ENCODE data around the gene CRYZ. TPM values are rescaled to one million over a fixed set of nuclear protein-coding genes. Genes with fewer than 3 reads are reported as not detected.
A peak's percentile ranks its signal among the peaks of the same experiment; 100 is the strongest.

CRYZ gene
- total RNA-seq, 2 experiments from 2014 or later, result 26.7 to 34.2 TPM

GRCh38 chr1:74729741-74730478, 2.9 kb downstream of the CRYZ start:
- POLR2A ChIA-PET, result no interaction called here
- Mint-ChIP-seq H3K27ac (peak overlapping the region; percentile 23), H3K4me1 (peaks cover 47% of the 10 kb centered on the region), H3K9me3 (ENCODE audit: low read depth) (peaks cover 11% of the 10 kb centered on the region), H3K27me3 (no peaks in the 10 kb centered on the region), H3K36me3 (ENCODE audit: low read depth) (peaks cover 39% of the 10 kb centered on the region), H3K4me3 (no peak overlapping the region)
- intact Hi-C loops (cut with DNase I, micrococcal nuclease), result loop anchor here in 1 of 2 experiments (10.0 kb wide), 1 partner anchor 1055 kb away; the partner anchor contains the start of gene RABGGTB
- CTCF ChIA-PET, result interaction anchor here (0.6 to 1.1 kb wide), 3 partner anchors 12 to 33 kb away, joined by 3 to 5 read pairs (median 4); no protein-coding TSS in a partner anchor
- DNase-seq (peak; percentile 10), ATAC-seq (peak; percentile 7)

DNA sequence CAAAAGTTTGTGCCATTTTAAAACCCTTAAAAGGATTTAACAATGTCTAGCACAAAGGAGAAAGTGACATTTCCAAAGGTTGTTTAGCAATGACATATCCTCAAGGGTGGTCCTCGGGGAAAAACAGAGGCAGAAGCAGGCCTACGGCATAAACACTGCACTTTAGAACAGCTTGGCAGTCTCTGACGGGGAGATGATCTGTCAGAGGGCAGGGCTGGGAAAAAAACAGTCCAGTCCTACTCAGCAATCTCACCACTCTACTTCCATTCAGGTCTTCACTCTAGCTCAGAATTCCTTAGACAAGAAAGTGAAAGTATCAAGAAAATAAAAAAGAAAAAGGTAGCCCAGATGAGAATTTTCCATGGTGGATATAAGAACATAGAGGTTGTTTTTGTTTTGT, 4.1 kb downstream of the CRYZ start:
- peaks cover 48% of the 10 kb centered on the region for H3K36me3 Mint-ChIP-seq (ENCODE audit: low read depth)
- ATAC-seq (no peak), DNase-seq (no peak)
- peaks cover 36% of the 10 kb centered on the region for H3K4me1 Mint-ChIP-seq
- peaks cover 14% of the 10 kb centered on the region for H3K9me3 Mint-ChIP-seq (ENCODE audit: low read depth)
- POLR2A ChIA-PET, result no interaction called here
- CTCF ChIA-PET, result interaction anchor here (0.7 to 1.1 kb wide), 2 partner anchors 30 to 241 kb away, joined by 3 to 5 read pairs; no protein-coding TSS in a partner anchor
- no peak overlapping the region for H3K4me3 Mint-ChIP-seq
- intact Hi-C loops (cut with DNase I, micrococcal nuclease), result no loop called here
- H3K27ac Mint-ChIP-seq, result no peak overlapping the region
- no peaks in the 10 kb centered on the region for H3K27me3 Mint-ChIP-seq

- Mint-ChIP-seq H3K4me3 (no peak overlapping the region), H3K27ac (no peak overlapping the region), H3K27me3 (no peaks in the 10 kb centered on the region), H3K9me3 (ENCODE audit: low read depth) (peaks cover 14% of the 10 kb centered on the region), H3K36me3 (ENCODE audit: low read depth) (peaks cover 66% of the 10 kb centered on the region), H3K4me1 (peaks cover 28% of the 10 kb centered on the region)
- intact Hi-C loops (cut with DNase I, micrococcal nuclease), result no loop called here
- no peak for DNase-seq
- ChIA-PET POLR2A (no interaction called here), CTCF (interaction anchor here (2.1 kb wide), 1 partner anchor 8 kb away, joined by 6 read pairs; no protein-coding TSS in a partner anchor)
- no peak for ATAC-seq
Measured at GRCh38 chr1:74726063-74726462, 6.8 kb downstream of the CRYZ start.

DNA sequence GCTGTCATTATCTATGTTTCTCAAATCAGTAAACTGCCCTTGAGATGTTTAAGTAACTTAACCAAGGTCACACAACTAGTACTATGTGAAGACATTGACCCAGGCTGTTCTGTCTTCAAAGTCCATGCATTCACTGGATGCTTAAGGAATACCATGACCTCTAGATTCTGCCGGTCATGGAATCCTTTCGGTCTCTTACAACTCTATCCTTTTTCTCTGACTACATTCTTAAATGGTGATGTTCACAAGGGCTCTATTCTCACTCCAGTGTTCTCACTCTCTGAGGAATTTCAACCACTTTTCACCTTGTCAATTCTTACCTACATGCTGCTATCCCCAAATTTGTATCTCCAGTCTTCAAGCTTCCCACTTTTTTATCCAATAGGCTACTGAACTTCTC, 15.2 kb downstream of the CRYZ start:
- Mint-ChIP-seq H3K9me3 (ENCODE audit: low read depth) (no peaks in the 10 kb centered on the region), H3K36me3 (ENCODE audit: low read depth) (peaks cover 28% of the 10 kb centered on the region), H3K4me3 (no peak overlapping the region), H3K4me1 (no peaks in the 10 kb centered on the region), H3K27me3 (no peaks in the 10 kb centered on the region), H3K27ac (no peak overlapping the region)
- CTCF ChIA-PET, result interaction anchor here (0.6 to 2.0 kb wide), 2 partner anchors 12 to 16 kb away, joined by 3 to 10 read pairs; partner anchors contain the start of genes CRYZ and TYW3
- POLR2A ChIA-PET, result no interaction called here
- intact Hi-C loops (cut with DNase I, micrococcal nuclease), result no loop called here
- DNase-seq (no peak), ATAC-seq (no peak)

- CTCF ChIA-PET, result interaction anchor here (1.2 kb wide), 1 partner anchor 19 kb away, joined by 3 read pairs; no protein-coding TSS in a partner anchor
- intact Hi-C loops (cut with DNase I, micrococcal nuclease), result no loop called here
- no peak for DNase-seq
- H3K27me3 Mint-ChIP-seq, result no peaks in the 10 kb centered on the region
- no peaks in the 10 kb centered on the region for H3K4me1 Mint-ChIP-seq
- no peaks in the 10 kb centered on the region for H3K9me3 Mint-ChIP-seq (ENCODE audit: low read depth)
- no peak overlapping the region for H3K4me3 Mint-ChIP-seq
- no peak for ATAC-seq
- H3K27ac Mint-ChIP-seq, result no peak overlapping the region
- H3K36me3 Mint-ChIP-seq (ENCODE audit: low read depth), result peaks cover 24% of the 10 kb centered on the region
- POLR2A ChIA-PET, result interaction anchor here (0.7 kb wide), 1 partner anchor 352 kb away, joined by 4 read pairs; no protein-coding TSS in a partner anchor
Measured at GRCh38 chr1:74716822-74717221, 16.0 kb downstream of the CRYZ start.

GRCh38 chr1:74715806-74716205, 17.0 kb downstream of the CRYZ start:
- no peaks in the 10 kb centered on the region for H3K9me3 Mint-ChIP-seq (ENCODE audit: low read depth)
- POLR2A ChIA-PET, result no interaction called here

DNA sequence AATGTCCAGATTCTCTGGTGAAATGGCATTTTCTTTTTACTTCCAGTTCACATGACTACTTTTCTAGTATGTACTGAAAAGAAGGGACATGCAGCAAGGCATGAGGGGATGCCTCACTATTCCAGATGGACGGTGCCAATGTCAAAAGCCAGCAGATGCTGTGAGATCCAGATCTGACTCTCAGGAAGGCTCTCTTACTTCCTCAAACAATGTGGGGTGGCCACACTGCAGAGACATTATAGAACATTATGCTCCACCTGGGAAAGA, 17.7 kb downstream of the CRYZ start:
- Mint-ChIP-seq H3K4me1 (no peaks in the 10 kb centered on the region), H3K27me3 (no peaks in the 10 kb centered on the region), H3K9me3 (ENCODE audit: low read depth) (no peaks in the 10 kb centered on the region), H3K4me3 (no peak overlapping the region), H3K36me3 (ENCODE audit: low read depth) (peaks cover 18% of the 10 kb centered on the region), H3K27ac (no peak overlapping the region)
- POLR2A ChIA-PET, result no interaction called here
- DNase-seq, result no peak
- intact Hi-C loops (cut with DNase I, micrococcal nuclease), result no loop called here
- ATAC-seq, result no peak
- CTCF ChIA-PET, result no interaction called here

More at GRCh38 chr1:74715806-74716205, 17.0 kb downstream of the CRYZ start:
- Mint-ChIP-seq H3K27me3 (no peaks in the 10 kb centered on the region), H3K36me3 (ENCODE audit: low read depth) (peaks cover 19% of the 10 kb centered on the region), H3K27ac (no peak overlapping the region), H3K4me1 (no peaks in the 10 kb centered on the region), H3K4me3 (no peak overlapping the region)
- CTCF ChIA-PET, result interaction anchor here (1.2 kb wide), 1 partner anchor 20 kb away, joined by 3 read pairs; no protein-coding TSS in a partner anchor
- DNase-seq, result no peak
- intact Hi-C loops (cut with DNase I, micrococcal nuclease), result no loop called here
- no peak for ATAC-seq

DNA sequence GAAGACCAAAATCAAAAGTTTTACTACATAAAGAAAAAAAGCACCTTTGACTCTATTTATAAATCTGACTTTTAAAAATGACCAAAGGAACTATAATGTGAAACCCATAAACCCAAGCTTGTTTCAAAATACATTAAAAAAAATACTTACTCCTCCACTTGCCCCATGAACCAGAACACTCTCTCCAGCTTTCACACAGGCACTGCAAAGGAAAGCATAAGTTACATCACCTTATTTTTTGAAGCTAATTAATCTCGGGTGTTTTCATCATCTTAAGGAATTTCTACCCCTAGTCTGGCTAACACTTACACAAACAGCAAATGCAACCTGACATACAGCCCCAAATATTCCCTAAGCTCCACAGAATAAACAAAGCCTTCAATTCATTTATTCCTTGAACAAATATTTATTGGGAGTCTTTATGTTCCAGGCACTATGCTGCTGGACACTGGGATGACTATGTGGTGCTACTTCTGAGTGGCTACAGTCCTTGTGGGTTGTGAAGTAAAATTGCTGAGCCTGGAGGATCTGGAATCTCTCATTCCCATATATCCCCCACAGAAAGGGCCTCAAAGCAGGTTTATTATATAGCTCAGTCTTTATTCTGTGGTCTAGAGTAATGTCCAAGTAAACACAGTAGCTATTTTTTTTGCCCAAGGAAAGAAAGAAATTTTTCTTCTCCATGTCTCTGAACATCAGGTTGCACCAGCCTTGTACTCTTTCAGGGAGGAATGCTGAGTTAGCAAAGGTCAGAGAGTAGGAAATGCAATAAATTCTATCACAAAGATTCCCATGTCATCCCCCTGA, 18.2 kb downstream of the CRYZ start:
- no peak for DNase-seq
- no peaks in the 10 kb centered on the region for H3K4me1 Mint-ChIP-seq
- H3K27ac Mint-ChIP-seq, result no peak overlapping the region
- ChIA-PET POLR2A (no interaction called here), CTCF (no interaction called here)
- H3K9me3 Mint-ChIP-seq (ENCODE audit: low read depth), result no peaks in the 10 kb centered on the region
- H3K36me3 Mint-ChIP-seq (ENCODE audit: low read depth), result peaks cover 19% of the 10 kb centered on the region
- intact Hi-C loops (cut with DNase I, micrococcal nuclease), result no loop called here
- no peak for ATAC-seq
- no peaks in the 10 kb centered on the region for H3K27me3 Mint-ChIP-seq
- no peak overlapping the region for H3K4me3 Mint-ChIP-seq

DNA sequence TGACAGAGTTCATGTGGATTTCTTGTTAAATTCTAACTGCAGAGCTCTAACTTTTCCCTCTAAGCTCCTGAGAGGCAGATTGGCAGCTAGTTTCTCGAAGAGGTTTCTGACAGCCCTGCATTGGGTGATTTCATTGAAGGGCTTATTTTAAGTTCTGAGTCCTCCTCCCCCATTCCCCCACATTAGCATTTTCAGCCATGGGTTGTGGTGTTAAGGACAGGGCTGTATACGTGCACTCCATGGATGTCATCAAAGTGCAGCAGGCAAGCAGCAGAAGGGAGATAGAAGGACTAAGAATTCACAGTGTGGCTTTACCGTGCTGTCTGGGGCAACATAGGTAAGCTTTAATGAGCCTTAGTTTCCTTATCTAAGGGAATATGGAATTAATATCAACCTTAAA, 19.0 kb downstream of the CRYZ start:
- intact Hi-C loops (cut with DNase I, micrococcal nuclease), result no loop called here
- Mint-ChIP-seq H3K27ac (no peak overlapping the region), H3K4me3 (no peak overlapping the region), H3K27me3 (no peaks in the 10 kb centered on the region), H3K4me1 (no peaks in the 10 kb centered on the region), H3K9me3 (ENCODE audit: low read depth) (no peaks in the 10 kb centered on the region), H3K36me3 (ENCODE audit: low read depth) (peaks cover 21% of the 10 kb centered on the region)
- ChIA-PET POLR2A (no interaction called here), CTCF (no interaction called here)
- ATAC-seq, result no peak
- DNase-seq, result no peak

- ATAC-seq (no peak), DNase-seq (no peak)
- no peak overlapping the region for H3K4me3 Mint-ChIP-seq
- ChIA-PET CTCF (interaction anchor here (0.5 to 1.3 kb wide), 2 partner anchors 23 to 154 kb away, joined by 3 to 6 read pairs; no protein-coding TSS in a partner anchor), POLR2A (no interaction called here)
- H3K36me3 Mint-ChIP-seq (ENCODE audit: low read depth), result peaks cover 24% of the 10 kb centered on the region
- intact Hi-C loops (cut with DNase I, micrococcal nuclease), result no loop called here
- H3K27ac Mint-ChIP-seq, result no peak overlapping the region
- no peaks in the 10 kb centered on the region for H3K4me1 Mint-ChIP-seq
- no peaks in the 10 kb centered on the region for H3K9me3 Mint-ChIP-seq (ENCODE audit: low read depth)
- H3K27me3 Mint-ChIP-seq, result no peaks in the 10 kb centered on the region
Measured at GRCh38 chr1:74712881-74713280, 20.0 kb downstream of the CRYZ start.

DNA sequence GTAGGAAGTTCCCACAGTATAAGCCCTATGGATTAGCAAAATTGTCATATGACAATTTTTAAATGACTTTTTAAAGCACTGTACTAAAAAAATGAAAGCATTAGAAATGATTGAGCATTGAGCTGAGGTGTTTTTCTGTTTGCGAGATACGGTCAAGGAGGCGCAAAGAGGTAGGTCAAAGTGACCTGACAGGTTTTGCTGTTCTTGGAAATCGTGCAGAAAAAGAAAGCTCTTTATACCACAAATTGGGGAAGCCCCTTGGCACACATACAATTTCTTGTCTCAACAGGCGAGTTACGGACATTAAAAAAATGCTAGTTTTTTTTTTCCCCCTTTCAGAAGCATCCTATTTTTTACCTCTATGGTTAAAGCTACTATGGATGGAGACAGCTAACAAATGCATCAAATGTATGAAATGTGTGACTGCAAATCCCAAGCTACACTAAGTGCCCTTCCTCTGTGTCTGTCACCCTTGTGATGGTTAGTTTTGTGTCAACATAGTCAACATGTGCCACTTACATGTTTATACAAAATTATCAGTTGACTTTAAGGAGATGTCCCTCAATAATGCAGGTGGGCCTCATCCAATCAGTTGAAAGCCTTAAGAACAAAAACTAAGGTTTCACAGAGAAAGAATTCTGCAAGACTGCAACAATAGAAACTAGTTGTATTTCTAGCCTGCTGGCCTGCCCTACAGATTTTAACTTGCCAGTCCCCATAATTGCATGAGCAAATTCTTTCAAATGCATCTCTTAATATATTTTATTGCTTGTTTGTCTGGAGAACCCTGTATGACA, 29.3 kb downstream of the CRYZ start:
- H3K4me1 Mint-ChIP-seq, result no peaks in the 10 kb centered on the region
- CTCF ChIA-PET, result no interaction called here
- H3K27me3 Mint-ChIP-seq, result no peaks in the 10 kb centered on the region
- intact Hi-C loops (cut with DNase I, micrococcal nuclease), result no loop called here
- H3K27ac Mint-ChIP-seq, result no peak overlapping the region
- no peak for ATAC-seq
- peaks cover 18% of the 10 kb centered on the region for H3K36me3 Mint-ChIP-seq (ENCODE audit: low read depth)
- no peak overlapping the region for H3K4me3 Mint-ChIP-seq
- no peaks in the 10 kb centered on the region for H3K9me3 Mint-ChIP-seq (ENCODE audit: low read depth)
- DNase-seq, result no peak
- POLR2A ChIA-PET, result no interaction called here
